ENCODE results near the gene SPAG17. TPM values are rescaled to one million over a fixed set of nuclear protein-coding genes. Genes with fewer than 3 reads are reported as not detected.

The SPAG17 gene
- polyA plus RNA-seq, 1 donor (not counting 4 experiments of a cell fraction or from before 2014, with no cell fraction given) = 0.52 TPM

DNA sequence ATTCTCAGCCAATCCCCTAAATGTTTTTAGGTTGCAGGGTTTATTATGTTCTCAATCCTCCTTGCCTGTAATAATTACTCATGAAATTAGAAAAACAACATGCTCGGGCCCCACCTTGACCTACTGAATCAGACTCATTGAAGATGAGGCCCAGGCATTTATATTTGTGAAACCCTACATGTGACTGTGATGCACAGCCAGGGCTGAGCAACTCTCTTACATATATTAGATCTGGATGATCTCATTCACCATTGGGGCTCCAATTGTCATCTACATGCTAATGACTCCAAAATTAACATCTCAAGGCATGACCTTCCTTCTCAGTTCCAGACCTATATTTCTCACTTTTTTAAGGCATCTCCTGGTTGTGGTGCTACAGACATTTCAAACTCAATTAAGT is 152.1 kb downstream of the SPAG17 start:
- DNase-seq (ENCODE audit: low read depth, low spot score) (no peak), FAIRE-seq (no peak)
- no peaks in the 10 kb centered on the region for H4K20me1 ChIP-seq (ENCODE audit: control insufficient read depth, extremely low read depth, insufficient read depth, low read length)
- H3K9me1 ChIP-seq (ENCODE audit: control insufficient read depth, extremely low read depth, insufficient read depth, low read length) = no peaks in the 10 kb centered on the region
- H3K27me3 ChIP-seq (ENCODE audit: control insufficient read depth, extremely low read depth, insufficient read depth, low read length) = no peaks in the 10 kb centered on the region
- H3K4me2 ChIP-seq (ENCODE audit: control insufficient read depth, extremely low read depth, insufficient read depth, low read depth, low read length) = no peak overlapping the region
- no peaks in the 10 kb centered on the region for H3K79me2 ChIP-seq (ENCODE audit: control insufficient read depth, insufficient read depth, low read length)
- no peaks in the 10 kb centered on the region for H3K4me1 ChIP-seq (ENCODE audit: control insufficient read depth, extremely low read depth, insufficient read depth, low read length)
- H3K9me3 ChIP-seq (ENCODE audit: control insufficient read depth, low read depth, low read length) = no peaks in the 10 kb centered on the region
- H3K27ac ChIP-seq (ENCODE audit: control insufficient read depth, insufficient read depth, low read length) = no peak overlapping the region
- no peaks in the 10 kb centered on the region for H3K36me3 ChIP-seq (ENCODE audit: control insufficient read depth in 2 of 2, extremely low read depth in 1 of 2, insufficient read depth in 2 of 2, low read length in 2 of 2)
- no peak overlapping the region for H3K4me3 ChIP-seq (ENCODE audit: control insufficient read depth in 2 of 3, extremely low read depth in 1 of 3, insufficient read depth in 2 of 3, low read depth in 1 of 3, low read length in 3 of 3)
- TF ChIP-seq EZH2 (IDR thresholded peaks at IDR 0.05; ENCODE audit: low read length) (no peak), CTCF (optimal IDR thresholded peaks at IDR 0.05 in 1 of 3, IDR thresholded peaks at IDR 0.05 in 1 of 3, conservative IDR thresholded peaks at IDR 0.05 in 1 of 3; ENCODE audit: extremely low read depth in 1 of 3, insufficient read depth in 2 of 3, low read length in 3 of 3) (no peak)
- no peak overlapping the region for H2AFZ ChIP-seq (ENCODE audit: control insufficient read depth, low read length)
- dilution Hi-C loops (cut with MboI; ENCODE audit: extremely low pct_ligation_motif_present, low sequenced_read_pairs) = no loop called here
- H3K9ac ChIP-seq (ENCODE audit: control insufficient read depth, extremely low read depth, insufficient read depth, low read length) = no peak overlapping the region

GRCh38 chr1:118028267-118028666 is 156.8 kb downstream of the SPAG17 start:
- H3K9ac ChIP-seq (ENCODE audit: control insufficient read depth, extremely low read depth, insufficient read depth, low read length) = no peak overlapping the region
- FAIRE-seq (no peak), DNase-seq (ENCODE audit: low read depth, low spot score) (no peak)
- TF ChIP-seq EZH2 (IDR thresholded peaks at IDR 0.05; ENCODE audit: low read length) = no peak
- TF ChIP-seq CTCF (optimal IDR thresholded peaks at IDR 0.05 in 1 of 3, IDR thresholded peaks at IDR 0.05 in 1 of 3, conservative IDR thresholded peaks at IDR 0.05 in 1 of 3; ENCODE audit: extremely low read depth in 1 of 3, insufficient read depth in 2 of 3, low read length in 3 of 3) = no peak
- no peak overlapping the region for H2AFZ ChIP-seq (ENCODE audit: control insufficient read depth, low read length)
- H3K4me1 ChIP-seq (ENCODE audit: control insufficient read depth, extremely low read depth, insufficient read depth, low read length) = no peaks in the 10 kb centered on the region
- no peaks in the 10 kb centered on the region for H3K9me3 ChIP-seq (ENCODE audit: control insufficient read depth, low read depth, low read length)
- no peak overlapping the region for H3K27ac ChIP-seq (ENCODE audit: control insufficient read depth, insufficient read depth, low read length)
- H3K4me2 ChIP-seq (ENCODE audit: control insufficient read depth, extremely low read depth, insufficient read depth, low read depth, low read length) = no peak overlapping the region
- no peaks in the 10 kb centered on the region for H3K27me3 ChIP-seq (ENCODE audit: control insufficient read depth, extremely low read depth, insufficient read depth, low read length)
- H3K36me3 ChIP-seq (ENCODE audit: control insufficient read depth in 2 of 2, extremely low read depth in 1 of 2, insufficient read depth in 2 of 2, low read length in 2 of 2) = no peaks in the 10 kb centered on the region
- dilution Hi-C loops (cut with MboI; ENCODE audit: extremely low pct_ligation_motif_present, low sequenced_read_pairs) = no loop called here
- no peaks in the 10 kb centered on the region for H4K20me1 ChIP-seq (ENCODE audit: control insufficient read depth, extremely low read depth, insufficient read depth, low read length)
- H3K4me3 ChIP-seq (ENCODE audit: control insufficient read depth in 2 of 3, extremely low read depth in 1 of 3, insufficient read depth in 2 of 3, low read depth in 1 of 3, low read length in 3 of 3) = no peak overlapping the region
- no peaks in the 10 kb centered on the region for H3K9me1 ChIP-seq (ENCODE audit: control insufficient read depth, extremely low read depth, insufficient read depth, low read length)
- no peaks in the 10 kb centered on the region for H3K79me2 ChIP-seq (ENCODE audit: control insufficient read depth, insufficient read depth, low read length)
